Keratinocyte (primary cell): ENCODE data around the gene CPA5.

Experiments
- EZH2 ChIP-seq: IDR thresholded peaks from one replicate; pipeline ENCODE4 v1.6.1; 2012; ENCODE audit warnings: inconsistent platforms, mild to moderate bottlenecking, low read length, moderate library complexity
- TF ChIP-seq, protein P1 (sequence below), 3 experiments: IDR thresholded peaks in 1 of 3; conservative IDR thresholded peaks in 1 of 3; optimal IDR thresholded peaks in 1 of 3; 2 replicates in 2 of 3; 3 replicates in 1 of 3; pipeline versions ENCODE3 to v1.5.1; 2011; ENCODE audit warnings: low read length in 3 of 3, mild to moderate bottlenecking in 3 of 3, moderate library complexity in 2 of 3, control low read depth in 1 of 3, inconsistent platforms in 1 of 3; ENCODE audit not compliant: insufficient read depth in 2 of 3; ENCODE audit errors: extremely low read depth in 1 of 3

DNA sequence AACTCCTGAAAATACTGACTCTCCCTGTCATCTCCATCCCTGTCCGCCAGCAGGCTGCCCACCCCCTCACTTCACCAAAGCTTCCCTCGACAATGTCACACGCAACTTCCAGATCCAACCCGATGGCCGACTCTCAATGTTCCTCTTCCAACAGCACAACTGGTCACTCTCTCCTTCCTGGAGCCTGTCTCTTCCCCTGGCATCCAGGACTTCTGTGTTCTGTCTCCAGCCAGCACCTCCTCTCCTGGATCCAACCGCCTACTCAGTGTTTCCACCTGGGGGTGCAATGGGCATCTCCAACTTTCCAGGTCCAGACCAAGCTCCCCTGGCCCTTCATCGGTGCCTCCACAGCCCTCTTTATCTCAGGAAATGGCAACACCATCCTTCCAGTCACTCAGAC is 8.6 kb downstream of the CPA5 start:
- TF ChIP-seq, protein P1, sequence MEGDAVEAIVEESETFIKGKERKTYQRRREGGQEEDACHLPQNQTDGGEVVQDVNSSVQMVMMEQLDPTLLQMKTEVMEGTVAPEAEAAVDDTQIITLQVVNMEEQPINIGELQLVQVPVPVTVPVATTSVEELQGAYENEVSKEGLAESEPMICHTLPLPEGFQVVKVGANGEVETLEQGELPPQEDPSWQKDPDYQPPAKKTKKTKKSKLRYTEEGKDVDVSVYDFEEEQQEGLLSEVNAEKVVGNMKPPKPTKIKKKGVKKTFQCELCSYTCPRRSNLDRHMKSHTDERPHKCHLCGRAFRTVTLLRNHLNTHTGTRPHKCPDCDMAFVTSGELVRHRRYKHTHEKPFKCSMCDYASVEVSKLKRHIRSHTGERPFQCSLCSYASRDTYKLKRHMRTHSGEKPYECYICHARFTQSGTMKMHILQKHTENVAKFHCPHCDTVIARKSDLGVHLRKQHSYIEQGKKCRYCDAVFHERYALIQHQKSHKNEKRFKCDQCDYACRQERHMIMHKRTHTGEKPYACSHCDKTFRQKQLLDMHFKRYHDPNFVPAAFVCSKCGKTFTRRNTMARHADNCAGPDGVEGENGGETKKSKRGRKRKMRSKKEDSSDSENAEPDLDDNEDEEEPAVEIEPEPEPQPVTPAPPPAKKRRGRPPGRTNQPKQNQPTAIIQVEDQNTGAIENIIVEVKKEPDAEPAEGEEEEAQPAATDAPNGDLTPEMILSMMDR (optimal IDR thresholded peaks at IDR 0.05 in 1 of 3, IDR thresholded peaks at IDR 0.05 in 1 of 3, conservative IDR thresholded peaks at IDR 0.05 in 1 of 3; ENCODE audit: extremely low read depth in 1 of 3, insufficient read depth in 2 of 3, low read length in 3 of 3): peak in 1 of 3 experiments; percentile 32
- TF ChIP-seq EZH2: no peak
